ENCODE results near the gene SMURF2. TPM values are rescaled to one million over a fixed set of nuclear protein-coding genes. Genes with fewer than 3 reads are reported as not detected.
A peak's percentile ranks its signal among the peaks of the same experiment; 100 is the strongest.

SMURF2 gene
- total RNA-seq, 1 experiment from 2014 or later = 127 TPM

DNA sequence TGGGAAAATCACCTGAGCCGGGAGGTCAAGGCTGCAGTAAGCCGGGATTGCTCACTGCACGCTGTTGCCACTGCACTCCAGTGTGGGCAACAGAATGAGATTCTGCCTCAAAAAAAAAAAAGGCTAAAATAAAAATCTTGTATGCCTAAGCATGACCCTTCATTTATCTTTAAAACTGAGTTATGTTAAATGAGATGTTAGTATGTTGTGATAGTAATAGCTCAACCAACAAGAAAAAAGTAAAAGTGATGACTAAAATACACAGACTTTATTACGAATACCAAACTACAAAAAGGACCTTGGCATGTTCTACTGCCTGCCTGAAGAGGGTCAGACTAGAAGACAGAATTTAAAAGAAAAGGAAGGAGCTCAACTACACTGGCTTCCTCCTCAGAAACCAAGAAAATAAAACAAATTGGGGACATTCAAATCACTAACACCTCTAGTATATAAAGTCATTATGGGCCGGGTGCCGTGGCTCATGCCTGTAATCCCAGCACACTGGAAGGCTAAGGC is 4.4 kb downstream of the SMURF2 start:
- Histone ChIP-seq H3K79me2 (ENCODE audit: insufficient read depth, low read length) (peaks cover 90% of the 10 kb centered on the region), H3K9me2 (ENCODE audit: insufficient read depth) (no peaks in the 10 kb centered on the region), H3K4me1 (ENCODE audit: control insufficient read depth in 1 of 2, insufficient read depth in 2 of 2, low read length in 2 of 2) (peaks cover 56 to 81% of the 10 kb centered on the region in 2 experiments), H3K27me3 (ENCODE audit: insufficient read depth, low read length) (no peaks in the 10 kb centered on the region), H3K4me2 (ENCODE audit: low read length) (peak overlapping the region; percentile 18; the same call in 1 of the 2 replicates), H3K27ac (ENCODE audit: low read depth, low read length) (peak overlapping the region; percentile 5; the same call in 1 of the 2 replicates), H3K36me3 (ENCODE audit: control insufficient read depth in 1 of 2, insufficient read depth in 2 of 2, low read length in 2 of 2) (peaks cover 0 to 21% of the 10 kb centered on the region in 2 experiments; a peak in 2 of 4 replicates), H2AFZ (ENCODE audit: low read depth, low read length, poor library complexity, severe bottlenecking) (no peak overlapping the region), H3K9me3 (ENCODE audit: control insufficient read depth in 1 of 2, insufficient read depth in 1 of 2, low read depth in 1 of 2, low read length in 2 of 2) (0 out of 4 replicates have a peak, but pooled peaks cover 0 to 3% of the 10 kb centered on the region in 2 experiments), H4K20me1 (ENCODE audit: insufficient read depth) (peaks cover 10% of the 10 kb centered on the region; the same call in 1 of the 2 replicates), H3K4me3 (replicated peaks in 1 of 2; ENCODE audit: low read depth in 1 of 2, low read length in 2 of 2) (no peak overlapping the region), H3K9ac (ENCODE audit: low read length) (no peak overlapping the region)
- DNase-seq (ENCODE audit: low read depth, low spot score) (no peak), ATAC-seq (no peak)
- ChIA-PET POLR2A (interaction anchor here (0.6 to 2.5 kb wide), 6 partner anchors 8 to 55 kb away, joined by 3 to 7 read pairs (median 4); no protein-coding TSS in a partner anchor), CTCF (no interaction called here), RAD21 (ENCODE audit: low non-redundant PET in 1 of 2, low total read pairs in 2 of 2, uncharacterized antibody in 2 of 2, unreplicated experiment in 2 of 2) (no interaction called here)
- no TSS peak for BruUV-seq (replicated peaks)
- intact Hi-C loops (cut with micrococcal nuclease) = no loop called here
- TF ChIP-seq EZH2phosphoT487 (IDR thresholded peaks at IDR 0.05; ENCODE audit: borderline replicate concordance) (no peak), POLR2AphosphoS5 (IDR thresholded peaks at IDR 0.05; ENCODE audit: low read depth, low read length) (0 out of 2 replicates have a peak, but pooled peaks have one; percentile 26)

DNA sequence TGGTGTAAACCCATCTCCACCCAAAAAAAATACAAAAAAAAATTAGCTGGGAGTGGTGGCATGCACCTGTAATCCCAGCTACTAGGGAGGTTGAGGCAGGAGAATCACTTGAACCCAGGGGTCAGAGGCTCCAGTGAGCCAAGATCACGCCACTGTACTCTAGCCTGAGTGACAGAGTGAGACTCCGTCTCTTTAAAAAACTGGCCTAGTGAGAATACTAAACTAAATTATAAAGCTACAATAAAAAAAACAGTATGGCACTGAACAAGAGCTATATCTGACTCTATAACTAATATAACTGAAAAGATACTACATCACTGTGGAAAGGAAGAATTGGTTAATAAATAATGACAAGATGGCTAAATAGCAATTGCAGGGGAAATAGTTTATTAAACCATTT is 6.4 kb downstream of the SMURF2 start:
- Histone ChIP-seq H3K9me2 (ENCODE audit: insufficient read depth) (no peaks in the 10 kb centered on the region), H3K9ac (ENCODE audit: low read length) (no peak overlapping the region), H3K4me1 (ENCODE audit: control insufficient read depth in 1 of 2, insufficient read depth in 2 of 2, low read length in 2 of 2) (peaks cover 72 to 96% of the 10 kb centered on the region in 2 experiments), H4K20me1 (ENCODE audit: insufficient read depth) (peaks cover 11% of the 10 kb centered on the region; the same call in 1 of the 2 replicates), H3K79me2 (ENCODE audit: insufficient read depth, low read length) (peaks cover 100% of the 10 kb centered on the region), H3K4me3 (replicated peaks in 1 of 2; ENCODE audit: low read depth in 1 of 2, low read length in 2 of 2) (no peak overlapping the region), H3K4me2 (ENCODE audit: low read length) (peak overlapping the region; percentile 21), H3K27ac (ENCODE audit: low read depth, low read length) (no peak overlapping the region), H3K36me3 (ENCODE audit: control insufficient read depth in 1 of 2, insufficient read depth in 2 of 2, low read length in 2 of 2) (peaks cover 0 to 21% of the 10 kb centered on the region in 2 experiments; a peak in 2 of 4 replicates), H2AFZ (ENCODE audit: low read depth, low read length, poor library complexity, severe bottlenecking) (no peak overlapping the region), H3K27me3 (ENCODE audit: insufficient read depth, low read length) (no peaks in the 10 kb centered on the region), H3K9me3 (ENCODE audit: control insufficient read depth in 1 of 2, insufficient read depth in 1 of 2, low read depth in 1 of 2, low read length in 2 of 2) (0 out of 4 replicates have a peak, but pooled peaks cover 0 to 3% of the 10 kb centered on the region in 2 experiments)
- TF ChIP-seq FOSL1 (IDR thresholded peaks at IDR 0.05; ENCODE audit: low read depth) (no peak), ELF1 (IDR thresholded peaks at IDR 0.05; ENCODE audit: borderline replicate concordance, low read depth) (no peak), ZFX (IDR thresholded peaks at IDR 0.05) (no peak), CBX3 (IDR thresholded peaks at IDR 0.05; ENCODE audit: low read depth) (peak; percentile 81), POLR2AphosphoS5 (IDR thresholded peaks at IDR 0.05; ENCODE audit: low read depth, low read length) (no peak), EZH2phosphoT487 (IDR thresholded peaks at IDR 0.05; ENCODE audit: borderline replicate concordance) (no peak), RAD21 (IDR thresholded peaks at IDR 0.05; ENCODE audit: low read depth) (0 out of 2 replicates have a peak, but pooled peaks have one; percentile 6)
- TF ChIP-seq, protein P1, sequence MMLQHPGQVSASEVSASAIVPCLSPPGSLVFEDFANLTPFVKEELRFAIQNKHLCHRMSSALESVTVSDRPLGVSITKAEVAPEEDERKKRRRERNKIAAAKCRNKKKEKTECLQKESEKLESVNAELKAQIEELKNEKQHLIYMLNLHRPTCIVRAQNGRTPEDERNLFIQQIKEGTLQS (IDR thresholded peaks at IDR 0.05) = no peak
- ChIA-PET CTCF (interaction anchor here (1.3 kb wide), 1 partner anchor 118 kb away, joined by 3 read pairs; no protein-coding TSS in a partner anchor), RAD21 (ENCODE audit: low non-redundant PET in 1 of 2, low total read pairs in 2 of 2, uncharacterized antibody in 2 of 2, unreplicated experiment in 2 of 2) (no interaction called here), POLR2A (interaction anchor here (1.1 to 2.0 kb wide), 4 partner anchors 48 to 80 kb away, joined by 3 to 5 read pairs (median 4); no protein-coding TSS in a partner anchor)
- DNase-seq (ENCODE audit: low read depth, low spot score) (no peak), ATAC-seq (no peak)
- no TSS peak for BruUV-seq (replicated peaks)
- intact Hi-C loops (cut with micrococcal nuclease) = no loop called here

Data from HCT116 (cell line).